HepG2 (cell line): Measurements from ENCODE around the gene SIRT6. TPM values are rescaled to one million over a fixed set of nuclear protein-coding genes. Genes with fewer than 3 reads are reported as not detected.

ENCODE experiments used
- CHCHD3 ChIP-seq: sonication (generic); formaldehyde crosslinking; IDR thresholded peaks from 2 replicates; pipeline ENCODE4 v1.8.0; 2022; ENCODE audit warnings: mild to moderate bottlenecking, missing genetic modification reagents, moderate library complexity
- ELF4 ChIP-seq: sonication (generic); formaldehyde crosslinking; IDR thresholded peaks from 2 replicates; pipeline ENCODE4 v1.5.0; 2020; ENCODE audit warnings: missing genetic modification reagents, mild to moderate bottlenecking, moderate library complexity, borderline replicate concordance
- ETV6 ChIP-seq: sonication (generic); formaldehyde crosslinking; conservative IDR thresholded peaks from 2 replicates; pipeline ENCODE4 v1.4.0; 2020; ENCODE audit warnings: missing genetic modification reagents
- FOSL1 ChIP-seq: sonication (generic); formaldehyde crosslinking; IDR thresholded peaks from 2 replicates; pipeline ENCODE4 v1.9.0; 2021; ENCODE audit warnings: missing genetic modification reagents, borderline replicate concordance
- FOXM1 ChIP-seq: sonication (generic); formaldehyde crosslinking; IDR thresholded peaks from 2 replicates; pipeline ENCODE4 v1.5.0; 2020; ENCODE audit warnings: missing genetic modification reagents
- ISL2 ChIP-seq: sonication (generic); formaldehyde crosslinking; IDR thresholded peaks from 2 replicates; pipeline ENCODE4 v1.5.0; 2020; ENCODE audit warnings: missing genetic modification reagents
- MAZ ChIP-seq, 2 experiments: sonication (generic) in 1 of 2; formaldehyde crosslinking in 1 of 2; IDR thresholded peaks; 2 replicates each; pipeline versions ENCODE4 v1.5.0 to v1.6.1; 2012 to 2020; ENCODE audit warnings: low read depth in 2 of 2, mild to moderate bottlenecking in 2 of 2, borderline replicate concordance in 1 of 2, improper control_type of control experiment in 1 of 2, low read length in 1 of 2, missing genetic modification reagents in 1 of 2, moderate library complexity in 1 of 2
- NFKBIZ ChIP-seq: IDR thresholded peaks from 2 replicates; pipeline ENCODE4 v1.6.1; 2018; ENCODE audit warnings: missing genetic modification reagents, missing compliant biosample characterization
- NFYB ChIP-seq: sonication (generic); formaldehyde crosslinking; IDR thresholded peaks from 2 replicates; pipeline ENCODE4 v1.4.0; 2020; ENCODE audit warnings: missing genetic modification reagents
- PLRG1 ChIP-seq: fragments of 450-650 bp; conservative IDR thresholded peaks from 2 replicates; pipeline ENCODE4 v1.6.1; 2016
- RARG ChIP-seq: sonication (generic); formaldehyde crosslinking; IDR thresholded peaks from 2 replicates; pipeline ENCODE4 v1.4.0; 2020; ENCODE audit warnings: low read depth, mild to moderate bottlenecking, missing genetic modification reagents
- RORA ChIP-seq: sonication (generic); formaldehyde crosslinking; IDR thresholded peaks from 2 replicates; pipeline ENCODE4 v1.5.0; 2020; ENCODE audit warnings: mild to moderate bottlenecking, missing genetic modification reagents, moderate library complexity
- SP140L ChIP-seq: sonication (generic); formaldehyde crosslinking; IDR thresholded peaks from 2 replicates; pipeline ENCODE4 v1.4.0; 2020; ENCODE audit warnings: missing genetic modification reagents, borderline replicate concordance
- XBP1 ChIP-seq: sonication (generic); formaldehyde crosslinking; IDR thresholded peaks from 2 replicates; pipeline ENCODE4 v1.5.0; 2020; ENCODE audit warnings: missing genetic modification reagents
- YEATS2 ChIP-seq: sonication (generic); formaldehyde crosslinking; IDR thresholded peaks from 2 replicates; pipeline ENCODE4 v1.4.0; 2020; ENCODE audit warnings: missing genetic modification reagents, borderline replicate concordance
- ZNF3 ChIP-seq: IDR thresholded peaks from 2 replicates; pipeline ENCODE4 v1.7.0; 2017; ENCODE audit warnings: inconsistent platforms
- ZNF333 ChIP-seq: sonication (generic); formaldehyde crosslinking; IDR thresholded peaks from 2 replicates; pipeline ENCODE4 v1.4.0; 2020; ENCODE audit warnings: mild to moderate bottlenecking, missing genetic modification reagents, borderline replicate concordance
- ZNF460 ChIP-seq: sonication (generic); formaldehyde crosslinking; IDR thresholded peaks from 2 replicates; pipeline ENCODE4 v1.5.1; 2020; ENCODE audit warnings: missing genetic modification reagents, mild to moderate bottlenecking, borderline replicate concordance
- ZNF513 ChIP-seq: sonication (generic); formaldehyde crosslinking; conservative IDR thresholded peaks from 2 replicates; pipeline ENCODE4 v1.5.0; 2020; ENCODE audit warnings: missing genetic modification reagents
- ZSCAN9 ChIP-seq: IDR thresholded peaks from 2 replicates; pipeline ENCODE4 v1.6.1; 2016; ENCODE audit warnings: borderline replicate concordance
- polyA plus RNA-seq, 8 experiments: library from polyadenylated mRNA; depleted of rRNA in 3 of 8; stranded (reverse) in 7 of 8; unstranded in 1 of 8; fragments of >200 nt; fragmentation: Illumina TruSeq in 4 of 8; extraction: Trizol in 4 of 8; gene quantifications; 2 replicates each; pipeline versions ENCODE4 v1.2.1 to v1.2.3, GENCODE V29; 2011 to 2016; ENCODE audit warnings: low read depth in 4 of 8, missing spikeins in 1 of 8, mixed read lengths in 1 of 8; ENCODE audit not compliant: insufficient read depth in 1 of 8
- total RNA-seq, 5 experiments: library from RNA; depleted of rRNA; stranded (reverse); fragments of >200 nt; fragmentation: Illumina TruSeq; extraction: Trizol; gene quantifications; 2 replicates each; pipeline ENCODE4 v1.2.3, GENCODE V29; 2016; ENCODE audit warnings: low read depth in 1 of 5
- TF ChIP-seq, protein P1 (sequence below): sonication (generic); formaldehyde crosslinking; IDR thresholded peaks from 2 replicates; pipeline ENCODE4 v1.4.0; 2020; ENCODE audit warnings: missing genetic modification reagents, borderline replicate concordance
- TF ChIP-seq, protein P2 (sequence below): sonication (generic); formaldehyde crosslinking; IDR thresholded peaks from 2 replicates; pipeline ENCODE4 v1.5.0; 2020; ENCODE audit warnings: missing genetic modification reagents
- TF ChIP-seq, protein P3 (sequence below): sonication (generic); formaldehyde crosslinking; IDR thresholded peaks from 2 replicates; pipeline ENCODE4 v1.8.0; 2022; ENCODE audit warnings: missing genetic modification reagents, mild to moderate bottlenecking, borderline replicate concordance

SIRT6 gene
- total and polyA plus RNA-seq, 2 of the 13 experiments (the other 11 are each of a cell fraction or from before 2014, with no cell fraction given): 11.0 to 18.4 TPM

- TF ChIP-seq, protein P1, sequence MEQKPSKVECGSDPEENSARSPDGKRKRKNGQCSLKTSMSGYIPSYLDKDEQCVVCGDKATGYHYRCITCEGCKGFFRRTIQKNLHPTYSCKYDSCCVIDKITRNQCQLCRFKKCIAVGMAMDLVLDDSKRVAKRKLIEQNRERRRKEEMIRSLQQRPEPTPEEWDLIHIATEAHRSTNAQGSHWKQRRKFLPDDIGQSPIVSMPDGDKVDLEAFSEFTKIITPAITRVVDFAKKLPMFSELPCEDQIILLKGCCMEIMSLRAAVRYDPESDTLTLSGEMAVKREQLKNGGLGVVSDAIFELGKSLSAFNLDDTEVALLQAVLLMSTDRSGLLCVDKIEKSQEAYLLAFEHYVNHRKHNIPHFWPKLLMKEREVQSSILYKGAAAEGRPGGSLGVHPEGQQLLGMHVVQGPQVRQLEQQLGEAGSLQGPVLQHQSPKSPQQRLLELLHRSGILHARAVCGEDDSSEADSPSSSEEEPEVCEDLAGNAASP (CRISPR knock-in tag): peak; percentile 66
- TF ChIP-seq XBP1 (CRISPR knock-in tag) (no peak), SP140L (CRISPR knock-in tag) (no peak), ZNF3 (CRISPR knock-in tag) (peak; percentile 87), RARG (CRISPR knock-in tag) (no peak), PLRG1 (no peak), ZNF460 (peak; percentile 41; the same call in 1 of the 2 replicates), ZNF513 (CRISPR knock-in tag) (peak; percentile 49; the same call in 1 of the 2 replicates), MAZ (IDR thresholded peaks at IDR 0.05; ENCODE audit: borderline replicate concordance, low read depth, low read length) (peak; percentile 99), MAZ (CRISPR knock-in tag; IDR thresholded peaks at IDR 0.05; ENCODE audit: low read depth) (peak; percentile 98), ZNF333 (CRISPR knock-in tag) (no peak; the same call in 1 of the 2 replicates), CHCHD3 (CRISPR knock-in tag) (no peak), ETV6 (CRISPR knock-in tag) (peak; percentile 92; the same call in 1 of the 2 replicates), FOSL1 (CRISPR knock-in tag) (no peak), NFYB (CRISPR knock-in tag) (peak; percentile 43), YEATS2 (CRISPR knock-in tag) (peak; percentile 100), NFKBIZ (CRISPR knock-in tag) (peak; percentile 89; the same call in 1 of the 2 replicates), FOXM1 (CRISPR knock-in tag) (no peak), ISL2 (CRISPR knock-in tag) (peak; percentile 59), ELF4 (CRISPR knock-in tag) (no peak), ZSCAN9 (CRISPR knock-in tag) (peak; percentile 47; the same call in 1 of the 2 replicates), RORA (CRISPR knock-in tag) (no peak)
- TF ChIP-seq, protein P2, sequence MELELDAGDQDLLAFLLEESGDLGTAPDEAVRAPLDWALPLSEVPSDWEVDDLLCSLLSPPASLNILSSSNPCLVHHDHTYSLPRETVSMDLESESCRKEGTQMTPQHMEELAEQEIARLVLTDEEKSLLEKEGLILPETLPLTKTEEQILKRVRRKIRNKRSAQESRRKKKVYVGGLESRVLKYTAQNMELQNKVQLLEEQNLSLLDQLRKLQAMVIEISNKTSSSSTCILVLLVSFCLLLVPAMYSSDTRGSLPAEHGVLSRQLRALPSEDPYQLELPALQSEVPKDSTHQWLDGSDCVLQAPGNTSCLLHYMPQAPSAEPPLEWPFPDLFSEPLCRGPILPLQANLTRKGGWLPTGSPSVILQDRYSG (CRISPR knock-in tag): no peak
- TF ChIP-seq, protein P3, sequence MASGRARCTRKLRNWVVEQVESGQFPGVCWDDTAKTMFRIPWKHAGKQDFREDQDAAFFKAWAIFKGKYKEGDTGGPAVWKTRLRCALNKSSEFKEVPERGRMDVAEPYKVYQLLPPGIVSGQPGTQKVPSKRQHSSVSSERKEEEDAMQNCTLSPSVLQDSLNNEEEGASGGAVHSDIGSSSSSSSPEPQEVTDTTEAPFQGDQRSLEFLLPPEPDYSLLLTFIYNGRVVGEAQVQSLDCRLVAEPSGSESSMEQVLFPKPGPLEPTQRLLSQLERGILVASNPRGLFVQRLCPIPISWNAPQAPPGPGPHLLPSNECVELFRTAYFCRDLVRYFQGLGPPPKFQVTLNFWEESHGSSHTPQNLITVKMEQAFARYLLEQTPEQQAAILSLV (CRISPR knock-in tag): 0 out of 2 replicates have a peak, but pooled peaks have one; percentile 61
Observed at GRCh38 chr19:4182084-4182810, at the start of gene SIRT6, which contains the start of gene ANKRD24 (continued).
